IPS-18a (cell line): ENCODE results near the gene GPD1L.

Experiments
- H3K27ac ChIP-seq: one replicate; pipeline ENCODE4 v1.5.1; 2013; ENCODE audit warnings: low read length
- H3K27me3 ChIP-seq: one replicate; pipeline ENCODE4 v1.6.1; 2013; ENCODE audit warnings: mild to moderate bottlenecking, low read length; ENCODE audit not compliant: control insufficient read depth, insufficient read depth
- H3K36me3 ChIP-seq: one replicate; pipeline ENCODE4 v1.6.1; 2013; ENCODE audit warnings: low read depth, low read length; ENCODE audit not compliant: control insufficient read depth
- H3K4me1 ChIP-seq: one replicate; pipeline ENCODE4 v1.6.1; 2013; ENCODE audit warnings: low read depth, low read length; ENCODE audit not compliant: control insufficient read depth
- H3K4me3 ChIP-seq: one replicate; pipeline ENCODE4 v1.5.1; 2013; ENCODE audit warnings: low read length
- H3K9ac ChIP-seq: one replicate; pipeline ENCODE4 v1.6.1; 2013; ENCODE audit warnings: mild to moderate bottlenecking, low read length, moderate library complexity
- H3K9me3 ChIP-seq: one replicate; pipeline ENCODE4 v1.6.1; 2013; ENCODE audit warnings: low read depth, low read length; ENCODE audit not compliant: control insufficient read depth

The GPD1L gene

DNA sequence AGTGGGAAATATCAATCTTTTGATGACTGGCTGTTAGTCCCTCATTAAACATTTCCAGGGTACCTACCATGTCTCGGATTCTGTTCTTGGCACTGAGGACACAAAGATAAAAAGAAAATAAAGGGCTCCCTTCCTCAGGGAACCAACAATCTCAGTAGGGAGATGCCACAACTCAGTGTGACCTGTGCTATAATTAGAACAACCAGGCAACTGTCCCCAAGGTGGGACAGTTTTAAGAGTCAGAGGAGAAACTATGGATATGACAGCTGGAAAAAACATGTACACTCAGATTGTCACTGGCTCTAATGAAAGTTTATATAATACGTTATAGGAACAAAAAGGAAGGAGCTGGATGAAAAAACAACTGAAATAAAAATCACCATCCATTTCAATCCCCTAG, 108.8 kb downstream of the GPD1L start:
- H3K9me3 ChIP-seq, result no peaks in the 10 kb centered on the region
- H3K9ac ChIP-seq, result no peak overlapping the region
- no peak overlapping the region for H3K4me3 ChIP-seq
- H3K4me1 ChIP-seq, result no peaks in the 10 kb centered on the region
- no peaks in the 10 kb centered on the region for H3K27me3 ChIP-seq
- H3K27ac ChIP-seq, result no peak overlapping the region
- no peaks in the 10 kb centered on the region for H3K36me3 ChIP-seq

- Histone ChIP-seq H3K27me3 (no peaks in the 10 kb centered on the region), H3K36me3 (no peaks in the 10 kb centered on the region), H3K4me1 (no peaks in the 10 kb centered on the region), H3K27ac (no peak overlapping the region), H3K9ac (no peak overlapping the region), H3K9me3 (no peaks in the 10 kb centered on the region), H3K4me3 (no peak overlapping the region)
These were observed 109.9 kb downstream of the GPD1L start for GRCh38 chr3:32216172-32216783.

- no peak overlapping the region for H3K9ac ChIP-seq
- no peaks in the 10 kb centered on the region for H3K36me3 ChIP-seq
- no peak overlapping the region for H3K27ac ChIP-seq
- H3K9me3 ChIP-seq, result no peaks in the 10 kb centered on the region
- no peaks in the 10 kb centered on the region for H3K4me1 ChIP-seq
- no peaks in the 10 kb centered on the region for H3K27me3 ChIP-seq
- no peak overlapping the region for H3K4me3 ChIP-seq
These were observed 110.9 kb downstream of the GPD1L start for GRCh38 chr3:32217339-32217738.
